ENCODE data around the gene F2RL1.

GRCh38 chr5:76850543-76851145, 31.8 kb downstream of the F2RL1 start:
- TF ChIP-seq EZH2 (optimal IDR thresholded peaks at IDR 0.05; ENCODE audit: low read depth, low read length) (no peak), CTCF (IDR thresholded peaks at IDR 0.05; ENCODE audit: low read length) (no peak)
